Lower lobe of right lung (tissue), 2 donors: Measurements from ENCODE around the gene EXD3. TPM values are rescaled to one million over a fixed set of nuclear protein-coding genes. Genes with fewer than 3 reads are reported as not detected.

ENCODE experiments used
- ATAC-seq, 2 donors: fragments of 200-7000 bp; cut with Tn5 transposase; one replicate each; pipeline ENCODE4 v1.9.1; 2020 to 2022; ENCODE audit warnings: mild to moderate bottlenecking in 2 of 2, moderate library complexity in 2 of 2
- DNase-seq: peaks from one replicate; pipeline ENCODE4 v3.0.0-alpha.2; 2020
- H3K27ac ChIP-seq: fragments of 200-600 bp; one replicate; pipeline ENCODE4 v1.8.0; 2022
- H3K27me3 ChIP-seq: fragments of 200-600 bp; one replicate; pipeline ENCODE4 v1.8.0; 2022; ENCODE audit warnings: low read depth
- H3K36me3 ChIP-seq: fragments of 200-600 bp; one replicate; pipeline ENCODE4 v1.8.0; 2022; ENCODE audit warnings: mild to moderate bottlenecking
- H3K4me1 ChIP-seq: fragments of 200-600 bp; one replicate; pipeline ENCODE4 v1.8.0; 2022
- H3K4me3 ChIP-seq: fragments of 200-600 bp; one replicate; pipeline ENCODE4 v1.8.0; 2022; ENCODE audit warnings: mild to moderate bottlenecking
- H3K9me3 ChIP-seq: fragments of 200-600 bp; one replicate; pipeline ENCODE4 v1.8.0; 2022
- CTCF ChIP-seq: fragments of 200-600 bp; IDR thresholded peaks from one replicate; pipeline ENCODE4 v1.8.0; 2022; ENCODE audit warnings: antibody characterized with exemption, mild to moderate bottlenecking
- intact Hi-C: fragments of 100-400 bp; cut with DNase I; formaldehyde crosslinking; loops from one replicate; pipeline ENCODE4 v1.11.0; 2022
- total RNA-seq: library from RNA; stranded (reverse); fragmentation: NEBNext Ultra II Directional; extraction: Animal tissue kit (Norgen Biotek cat#: 25700); gene quantifications from one replicate; pipeline ENCODE4 v1.2.1, GENCODE V29; 2021
- donor health status: DM: no; HTN: yes; CAD: no; lungs with severe emphysema.

The EXD3 gene
- total RNA-seq, 1 donor from 2014 or later: 25.2 TPM

GRCh38 chr9:137449081-137449844 is 26.3 kb upstream of the EXD3 start:
- intact Hi-C loops: no loop called here
- peak; percentile 42 for DNase-seq
- TF ChIP-seq CTCF: no peak

GRCh38 chr9:137448602-137448962 is 25.6 kb upstream of the EXD3 start:
- Histone ChIP-seq H3K4me3 (no peak overlapping the region), H3K36me3 (no peaks in the 10 kb centered on the region), H3K4me1 (peaks cover 17% of the 10 kb centered on the region), H3K27me3 (no peaks in the 10 kb centered on the region), H3K27ac (no peak overlapping the region), H3K9me3 (no peaks in the 10 kb centered on the region)
- ATAC-seq (no peak), DNase-seq (no peak)
- intact Hi-C loops: no loop called here
- TF ChIP-seq CTCF: no peak

More at GRCh38 chr9:137449081-137449844, 26.3 kb upstream of the EXD3 start:
- Histone ChIP-seq H3K27me3 (no peaks in the 10 kb centered on the region), H3K9me3 (no peaks in the 10 kb centered on the region), H3K4me3 (no peak overlapping the region), H3K36me3 (no peaks in the 10 kb centered on the region), H3K27ac (no peak overlapping the region), H3K4me1 (peaks cover 20% of the 10 kb centered on the region)
- ATAC-seq: no peak

GRCh38 chr9:137447722-137448601 is 25.0 kb upstream of the EXD3 start:
- TF ChIP-seq CTCF: no peak
- no peak overlapping the region for H3K27ac ChIP-seq
- no peaks in the 10 kb centered on the region for H3K36me3 ChIP-seq
- intact Hi-C loops: no loop called here
- no peaks in the 10 kb centered on the region for H3K9me3 ChIP-seq
- ATAC-seq (no peak), DNase-seq (peak; percentile 43)
- H3K4me1 ChIP-seq: peaks cover 13% of the 10 kb centered on the region
- no peak overlapping the region for H3K4me3 ChIP-seq
- peaks cover 3% of the 10 kb centered on the region for H3K27me3 ChIP-seq

- TF ChIP-seq CTCF: no peak
- DNase-seq (peak; percentile 54), ATAC-seq (peak in 1 of 2 donors; percentile 35)
Observed at GRCh38 chr9:137446851-137447471, 24.0 kb upstream of the EXD3 start.

GRCh38 chr9:137445930-137446431 is 23.0 kb upstream of the EXD3 start:
- intact Hi-C loops: no loop called here
- Histone ChIP-seq H3K9me3 (no peaks in the 10 kb centered on the region), H3K27me3 (peaks cover 19% of the 10 kb centered on the region), H3K36me3 (no peaks in the 10 kb centered on the region), H3K27ac (no peak overlapping the region), H3K4me3 (no peak overlapping the region), H3K4me1 (peaks cover 18% of the 10 kb centered on the region)
- ATAC-seq: peak in 1 of 2 donors; percentile 2
- DNase-seq: peak; percentile 44
- no peak for TF ChIP-seq CTCF

More at GRCh38 chr9:137446851-137447471, 24.0 kb upstream of the EXD3 start:
- Histone ChIP-seq H3K27me3 (peaks cover 13% of the 10 kb centered on the region), H3K4me3 (no peak overlapping the region), H3K36me3 (no peaks in the 10 kb centered on the region), H3K4me1 (peaks cover 13% of the 10 kb centered on the region), H3K9me3 (no peaks in the 10 kb centered on the region), H3K27ac (no peak overlapping the region)
- intact Hi-C loops: no loop called here
